Neural cell (in vitro differentiated cells): ENCODE results near the gene MBTD1. TPM values are rescaled to one million over a fixed set of nuclear protein-coding genes. Genes with fewer than 3 reads are reported as not detected.
"Not testable (repeated sequence)": the region's sequence is repeated elsewhere in the genome, so short reads cannot be mapped to it uniquely, and the experiment has no call there.

Experiments
- H2AFZ ChIP-seq: fragments of 200-600, 300-800 bp; sonication (generic), shearing (Covaris generic); 2 replicates; pipeline ENCODE4 v1.6.0; 2014; ENCODE audit warnings: low read depth, mild to moderate bottlenecking, antibody characterized with exemption, low read length, moderate library complexity
- H3F3A ChIP-seq: fragments of 200-600 bp; shearing (Covaris generic); 2 replicates; pipeline ENCODE4 v1.6.1; 2016; ENCODE audit warnings: mild to moderate bottlenecking, moderate library complexity, mixed read lengths, antibody characterized with exemption, low read length; ENCODE audit not compliant: insufficient read depth, poor library complexity, severe bottlenecking
- H3K27ac ChIP-seq: fragments of 200-600, 300-800 bp; sonication (generic), shearing (Covaris generic); 2 replicates; pipeline ENCODE4 v1.5.1; 2014; ENCODE audit warnings: mild to moderate bottlenecking, low read length, moderate library complexity
- H3K27me3 ChIP-seq: fragments of 300-800, 200-600 bp; sonication (generic), shearing (Covaris generic); 2 replicates; pipeline ENCODE4 v1.6.0; 2014; ENCODE audit warnings: mild to moderate bottlenecking, low read depth, low read length, moderate library complexity; ENCODE audit not compliant: insufficient read depth
- H3K36me3 ChIP-seq: fragments of 300-800, 200-600 bp; sonication (generic), shearing (Covaris generic); 2 replicates; pipeline ENCODE4 v1.5.1; 2014; ENCODE audit warnings: mild to moderate bottlenecking, antibody characterized with exemption, low read length, moderate library complexity; ENCODE audit not compliant: insufficient read depth
- H3K4me2 ChIP-seq: fragments of 300-800, 200-600 bp; sonication (generic), shearing (Covaris generic); 2 replicates; pipeline ENCODE4 v1.6.0; 2014; ENCODE audit warnings: mild to moderate bottlenecking, low read length
- H3K4me3 ChIP-seq: fragments of 300-800, 200-600 bp; sonication (generic), shearing (Covaris generic); 2 replicates; pipeline ENCODE4 v1.5.1; 2014; ENCODE audit warnings: mild to moderate bottlenecking, low read length, moderate library complexity
- H3K79me2 ChIP-seq: fragments of 200-600 bp; shearing (Covaris generic); replicated peaks from 2 replicates; pipeline ENCODE4 v1.6.0; 2014; ENCODE audit warnings: mild to moderate bottlenecking, low read length, moderate library complexity; ENCODE audit not compliant: insufficient read depth
- H3K9ac ChIP-seq: fragments of 300-800, 200-600 bp; sonication (generic), shearing (Covaris generic); 2 replicates; pipeline ENCODE4 v1.6.1; 2016; ENCODE audit warnings: mild to moderate bottlenecking, low read length, mixed read lengths
- H3K9me2 ChIP-seq: fragments of 200-600 bp; shearing (Covaris generic); 2 replicates; pipeline ENCODE4 v1.6.1; 2016; ENCODE audit warnings: mild to moderate bottlenecking, low read length, mixed read lengths; ENCODE audit not compliant: insufficient read depth
- H3K9me3 ChIP-seq: fragments of 200-600, 300-800 bp; sonication (generic), shearing (Covaris generic); 2 replicates; pipeline ENCODE4 v1.6.1; 2016; ENCODE audit warnings: mild to moderate bottlenecking, mixed run types, low read length, moderate library complexity, mixed read lengths
- H4K20me1 ChIP-seq: fragments of 200-600 bp; shearing (Covaris generic); 2 replicates; pipeline ENCODE4 v1.6.1; 2016; ENCODE audit warnings: mild to moderate bottlenecking, mixed run types; ENCODE audit not compliant: insufficient read depth
- EP300 ChIP-seq: fragments of 450-650 bp; conservative IDR thresholded peaks from 2 replicates; pipeline ENCODE4 v1.6.1; 2014; ENCODE audit warnings: antibody characterized with exemption, mild to moderate bottlenecking, moderate library complexity; ENCODE audit not compliant: poor library complexity, severe bottlenecking
- EZH2 ChIP-seq: fragments of 200-600, 300-800 bp; shearing (Covaris generic), sonication (generic); IDR thresholded peaks from 2 replicates; pipeline ENCODE4 v1.6.1; 2014; ENCODE audit warnings: antibody characterized with exemption, low read length, borderline replicate concordance, mild to moderate bottlenecking; ENCODE audit not compliant: insufficient read depth, poor library complexity, severe bottlenecking
- MXI1 ChIP-seq: fragments of 450-650 bp; conservative IDR thresholded peaks from 2 replicates; pipeline ENCODE4 v1.6.1; 2014; ENCODE audit warnings: antibody characterized with exemption, mild to moderate bottlenecking; ENCODE audit not compliant: poor library complexity, severe bottlenecking
- POLR2AphosphoS5 ChIP-seq: IDR thresholded peaks from 2 replicates; pipeline ENCODE4 v1.6.1; 2012
- RAD21 ChIP-seq: fragments of 450-650 bp; conservative IDR thresholded peaks from 2 replicates; pipeline ENCODE4 v1.6.1; 2014; ENCODE audit warnings: antibody characterized with exemption, mild to moderate bottlenecking, moderate library complexity
- SMC3 ChIP-seq: fragments of 450-650 bp; conservative IDR thresholded peaks from 2 replicates; pipeline ENCODE4 v1.6.1; 2014; ENCODE audit warnings: antibody characterized with exemption, mild to moderate bottlenecking, moderate library complexity; ENCODE audit not compliant: poor library complexity
- TAF1 ChIP-seq: IDR thresholded peaks from 2 replicates; pipeline ENCODE4 v1.6.1; 2012; ENCODE audit warnings: low read depth
- polyA plus RNA-seq: library from polyadenylated mRNA; depleted of rRNA; stranded (reverse); fragments of >200 nt; gene quantifications from 2 replicates; pipeline ENCODE4 v1.2.3, GENCODE V29; 2014
- TF ChIP-seq, protein P1 (sequence below): IDR thresholded peaks from 2 replicates; pipeline ENCODE4 v1.6.1; 2012; ENCODE audit warnings: borderline replicate concordance
- TF ChIP-seq, protein P2 (sequence below): fragments of 450-650 bp; IDR thresholded peaks from 2 replicates; pipeline ENCODE4 v1.5.1; 2014; ENCODE audit warnings: antibody characterized with exemption, mild to moderate bottlenecking, moderate library complexity; ENCODE audit not compliant: poor library complexity, severe bottlenecking

Gene MBTD1
- polyA plus RNA-seq, 1 donor from 2014 or later: 70.0 TPM

DNA sequence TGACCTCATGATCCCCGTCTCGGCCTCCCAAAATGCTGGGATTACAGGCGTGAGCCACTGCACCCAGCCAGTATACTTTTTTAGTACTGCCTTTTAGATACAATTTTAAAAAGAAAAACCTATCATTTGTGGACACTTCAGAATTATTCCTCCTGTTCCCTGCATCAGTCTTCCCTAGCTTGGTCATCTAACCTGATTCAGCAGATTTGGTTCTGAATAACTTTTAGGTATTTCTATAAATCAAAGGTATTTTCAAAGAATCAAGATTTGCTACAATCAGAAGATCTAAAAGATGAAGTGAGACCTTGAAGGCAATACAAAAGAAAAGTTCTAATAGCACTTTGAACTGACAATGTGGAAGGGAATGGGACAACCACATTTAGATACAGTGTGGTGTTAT, 30.0 kb downstream of the MBTD1 start:
- Histone ChIP-seq H3K9me3 (no peaks in the 10 kb centered on the region), H3K4me2 (no peak overlapping the region), H3K79me2 (peaks cover 40% of the 10 kb centered on the region), H3K27me3 (no peaks in the 10 kb centered on the region), H2AFZ (no peak overlapping the region), H4K20me1 (no peaks in the 10 kb centered on the region), H3F3A (no peaks in the 10 kb centered on the region), H3K9ac (no peak overlapping the region), H3K9me2 (no peaks in the 10 kb centered on the region), H3K27ac (no peak overlapping the region), H3K36me3 (no peaks in the 10 kb centered on the region), H3K4me3 (no peak overlapping the region)
- TF ChIP-seq SMC3: no peak

DNA sequence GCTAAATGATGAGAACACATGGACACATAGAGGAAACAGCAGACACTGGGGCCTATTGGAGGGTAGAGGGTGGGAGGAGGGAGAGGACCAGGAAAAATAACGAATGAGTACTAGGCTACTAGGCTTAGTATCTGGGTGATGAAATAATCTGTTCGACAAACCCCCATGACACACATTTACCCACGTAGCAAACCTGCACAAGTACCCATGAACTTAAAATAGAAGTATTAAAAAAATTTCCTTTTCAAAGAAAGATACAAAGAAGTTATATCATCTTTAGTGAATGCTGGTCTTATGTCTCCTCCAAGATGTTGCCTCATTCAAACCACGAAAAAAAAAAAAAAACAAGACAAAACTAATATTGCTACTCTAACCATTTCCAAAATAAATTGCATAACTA, 31.7 kb downstream of the MBTD1 start:
- Histone ChIP-seq H3K9me3 (no peaks in the 10 kb centered on the region), H2AFZ (no peak overlapping the region), H3K79me2 (peaks cover 29% of the 10 kb centered on the region), H3K4me2 (no peak overlapping the region), H4K20me1 (no peaks in the 10 kb centered on the region), H3K4me3 (no peak overlapping the region), H3K36me3 (no peaks in the 10 kb centered on the region), H3K9me2 (no peaks in the 10 kb centered on the region), H3K27ac (no peak overlapping the region), H3K27me3 (no peaks in the 10 kb centered on the region), H3F3A (no peaks in the 10 kb centered on the region), H3K9ac (no peak overlapping the region)
- TF ChIP-seq MXI1 (no peak), POLR2AphosphoS5 (no peak), RAD21 (no peak), SMC3 (no peak), EZH2 (no peak), EP300 (no peak), TAF1 (no peak)
- TF ChIP-seq, protein P1, sequence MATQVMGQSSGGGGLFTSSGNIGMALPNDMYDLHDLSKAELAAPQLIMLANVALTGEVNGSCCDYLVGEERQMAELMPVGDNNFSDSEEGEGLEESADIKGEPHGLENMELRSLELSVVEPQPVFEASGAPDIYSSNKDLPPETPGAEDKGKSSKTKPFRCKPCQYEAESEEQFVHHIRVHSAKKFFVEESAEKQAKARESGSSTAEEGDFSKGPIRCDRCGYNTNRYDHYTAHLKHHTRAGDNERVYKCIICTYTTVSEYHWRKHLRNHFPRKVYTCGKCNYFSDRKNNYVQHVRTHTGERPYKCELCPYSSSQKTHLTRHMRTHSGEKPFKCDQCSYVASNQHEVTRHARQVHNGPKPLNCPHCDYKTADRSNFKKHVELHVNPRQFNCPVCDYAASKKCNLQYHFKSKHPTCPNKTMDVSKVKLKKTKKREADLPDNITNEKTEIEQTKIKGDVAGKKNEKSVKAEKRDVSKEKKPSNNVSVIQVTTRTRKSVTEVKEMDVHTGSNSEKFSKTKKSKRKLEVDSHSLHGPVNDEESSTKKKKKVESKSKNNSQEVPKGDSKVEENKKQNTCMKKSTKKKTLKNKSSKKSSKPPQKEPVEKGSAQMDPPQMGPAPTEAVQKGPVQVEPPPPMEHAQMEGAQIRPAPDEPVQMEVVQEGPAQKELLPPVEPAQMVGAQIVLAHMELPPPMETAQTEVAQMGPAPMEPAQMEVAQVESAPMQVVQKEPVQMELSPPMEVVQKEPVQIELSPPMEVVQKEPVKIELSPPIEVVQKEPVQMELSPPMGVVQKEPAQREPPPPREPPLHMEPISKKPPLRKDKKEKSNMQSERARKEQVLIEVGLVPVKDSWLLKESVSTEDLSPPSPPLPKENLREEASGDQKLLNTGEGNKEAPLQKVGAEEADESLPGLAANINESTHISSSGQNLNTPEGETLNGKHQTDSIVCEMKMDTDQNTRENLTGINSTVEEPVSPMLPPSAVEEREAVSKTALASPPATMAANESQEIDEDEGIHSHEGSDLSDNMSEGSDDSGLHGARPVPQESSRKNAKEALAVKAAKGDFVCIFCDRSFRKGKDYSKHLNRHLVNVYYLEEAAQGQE: no peak
- TF ChIP-seq, protein P2, sequence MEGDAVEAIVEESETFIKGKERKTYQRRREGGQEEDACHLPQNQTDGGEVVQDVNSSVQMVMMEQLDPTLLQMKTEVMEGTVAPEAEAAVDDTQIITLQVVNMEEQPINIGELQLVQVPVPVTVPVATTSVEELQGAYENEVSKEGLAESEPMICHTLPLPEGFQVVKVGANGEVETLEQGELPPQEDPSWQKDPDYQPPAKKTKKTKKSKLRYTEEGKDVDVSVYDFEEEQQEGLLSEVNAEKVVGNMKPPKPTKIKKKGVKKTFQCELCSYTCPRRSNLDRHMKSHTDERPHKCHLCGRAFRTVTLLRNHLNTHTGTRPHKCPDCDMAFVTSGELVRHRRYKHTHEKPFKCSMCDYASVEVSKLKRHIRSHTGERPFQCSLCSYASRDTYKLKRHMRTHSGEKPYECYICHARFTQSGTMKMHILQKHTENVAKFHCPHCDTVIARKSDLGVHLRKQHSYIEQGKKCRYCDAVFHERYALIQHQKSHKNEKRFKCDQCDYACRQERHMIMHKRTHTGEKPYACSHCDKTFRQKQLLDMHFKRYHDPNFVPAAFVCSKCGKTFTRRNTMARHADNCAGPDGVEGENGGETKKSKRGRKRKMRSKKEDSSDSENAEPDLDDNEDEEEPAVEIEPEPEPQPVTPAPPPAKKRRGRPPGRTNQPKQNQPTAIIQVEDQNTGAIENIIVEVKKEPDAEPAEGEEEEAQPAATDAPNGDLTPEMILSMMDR: no peak

DNA sequence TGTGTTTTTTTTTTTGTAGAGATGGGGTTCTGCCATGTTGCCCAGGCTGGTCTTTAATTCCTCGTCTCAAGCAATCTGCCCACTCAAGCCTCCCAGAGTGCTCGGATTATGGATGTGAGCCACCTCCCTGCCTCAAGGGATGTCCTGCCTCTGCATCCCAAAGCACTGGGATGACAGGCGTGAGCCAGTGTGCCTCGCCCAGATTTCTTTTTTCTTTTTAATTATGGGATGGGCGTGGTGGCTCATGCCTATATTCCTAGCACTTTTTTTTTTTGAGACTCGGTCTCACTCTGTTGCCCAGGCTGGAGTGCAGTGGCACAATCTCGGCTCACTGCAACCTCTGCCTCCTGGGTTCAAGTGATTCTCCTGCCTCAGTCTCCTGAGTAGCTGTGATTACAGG, 34.3 kb downstream of the MBTD1 start:
- H3K79me2 ChIP-seq, H3K9me3 ChIP-seq, H3K9ac ChIP-seq, H4K20me1 ChIP-seq, H3K27ac ChIP-seq, H3K4me2 ChIP-seq, H2AFZ ChIP-seq, H3F3A ChIP-seq, H3K27me3 ChIP-seq, H3K36me3 ChIP-seq, H3K9me2 ChIP-seq, H3K4me3 ChIP-seq: not testable (repeated sequence)
